IMR-90 (cell line): ENCODE data around the gene ARHGAP32. TPM values are rescaled to one million over a fixed set of nuclear protein-coding genes. Genes with fewer than 3 reads are reported as not detected.
A peak's percentile ranks its signal among the peaks of the same experiment; 100 is the strongest.

Experiments
- ATAC-seq: fragments of 200-7000 bp; cut with Tn5 transposase; 2 replicates; pipeline ENCODE4 v1.9.1; 2020; ENCODE audit warnings: low read depth, mild to moderate bottlenecking, moderate library complexity
- BruUV-seq: library from RNA; stranded (reverse); fragments of 400-500 nt; replicated peaks from 2 replicates; lab custom pipeline; 2021; lab: Mats Ljungman, UMichigan
- CTCF ChIA-PET: fragments of 300-600 bp; formaldehyde crosslinking; extraction: SDS; loops from one replicate; lab custom pipeline; 2021; ENCODE audit warnings: antibody characterized with exemption; lab: Yijun Ruan, JAX
- POLR2A ChIA-PET: fragments of 300-600 bp; sonication (Branson Sonifier 250); formaldehyde crosslinking; loops from one replicate; lab custom pipeline; 2022; ENCODE audit warnings: antibody characterized with exemption; ENCODE audit not compliant: unreplicated experiment; lab: Charles Lee
- DNase-seq: peaks from one replicate; pipeline ENCODE4 v3.0.0; 2013
- H2AFZ ChIP-seq: replicated peaks from 2 replicates; pipeline ENCODE3; 2013; ENCODE audit warnings: low read length, mild to moderate bottlenecking; ENCODE audit not compliant: poor library complexity
- H2AK5ac ChIP-seq: 2 replicates; pipeline ENCODE4 v1.6.1; 2013; ENCODE audit warnings: low read depth, low read length, inconsistent platforms
- H2AK9ac ChIP-seq: replicated peaks from 2 replicates; pipeline ENCODE3; 2013; ENCODE audit warnings: mild to moderate bottlenecking, low read depth, low read length, moderate library complexity; ENCODE audit not compliant: poor library complexity
- H2BK120ac ChIP-seq: 2 replicates; pipeline ENCODE4 v1.6.1; 2013; ENCODE audit warnings: low read depth, low read length, inconsistent platforms
- H2BK15ac ChIP-seq: 3 replicates; pipeline ENCODE4 v1.6.1; 2013; ENCODE audit warnings: low read depth, low read length, inconsistent platforms
- H2BK20ac ChIP-seq: 2 replicates; pipeline ENCODE4 v1.6.1; 2013; ENCODE audit warnings: low read depth, mild to moderate bottlenecking, inconsistent platforms, low read length, moderate library complexity
- H2BK5ac ChIP-seq: 2 replicates; pipeline ENCODE4 v1.6.1; 2013; ENCODE audit warnings: mild to moderate bottlenecking, low read depth, low read length, inconsistent platforms; ENCODE audit not compliant: poor library complexity, severe bottlenecking
- H3K14ac ChIP-seq: replicated peaks from 2 replicates; pipeline ENCODE4 v1.6.1; 2013; ENCODE audit warnings: low read depth, low read length, inconsistent platforms
- H3K18ac ChIP-seq: 2 replicates; pipeline ENCODE4 v1.6.1; 2013; ENCODE audit warnings: low read depth, low read length, control low read depth
- H3K23ac ChIP-seq: 2 replicates; pipeline ENCODE4 v1.6.1; 2013; ENCODE audit warnings: low read depth, low read length, inconsistent platforms
- H3K27ac ChIP-seq: 2 replicates; pipeline ENCODE4 v1.5.1; 2013; ENCODE audit warnings: mild to moderate bottlenecking, control low read depth, low read length; ENCODE audit not compliant: insufficient read depth
- H3K27me3 ChIP-seq: 2 replicates; pipeline ENCODE4 v1.6.1; 2013; ENCODE audit warnings: low read length; ENCODE audit not compliant: control insufficient read depth, insufficient read depth
- H3K36me3 ChIP-seq: 2 replicates; pipeline ENCODE4 v1.6.1; 2013; ENCODE audit warnings: low read length, mixed read lengths; ENCODE audit not compliant: control insufficient read depth, insufficient read depth
- H3K4ac ChIP-seq: 2 replicates; pipeline ENCODE4 v1.6.1; 2013; ENCODE audit warnings: low read depth, low read length, inconsistent platforms
- H3K4me1 ChIP-seq: 2 replicates; pipeline ENCODE4 v1.6.1; 2013; ENCODE audit warnings: low read length, mixed read lengths; ENCODE audit not compliant: control insufficient read depth, insufficient read depth
- H3K4me2 ChIP-seq: 2 replicates; pipeline ENCODE4 v1.6.1; 2013; ENCODE audit warnings: low read depth, mild to moderate bottlenecking, control low read depth, low read length, moderate library complexity
- H3K4me3 ChIP-seq: 2 replicates; pipeline ENCODE4 v1.5.1; 2013; ENCODE audit warnings: low read depth, mild to moderate bottlenecking, control low read depth, low read length, moderate library complexity; ENCODE audit not compliant: insufficient read depth
- H3K56ac ChIP-seq: 2 replicates; pipeline ENCODE4 v1.6.1; 2013; ENCODE audit warnings: low read length, inconsistent platforms; ENCODE audit not compliant: insufficient read depth; ENCODE audit errors: extremely low read depth
- H3K79me1 ChIP-seq, 2 experiments: 2 replicates each; pipeline ENCODE4 v1.6.1; 2013; ENCODE audit warnings: low read length in 2 of 2, inconsistent platforms in 1 of 2, low read depth in 1 of 2
- H3K9ac ChIP-seq: 2 replicates; pipeline ENCODE4 v1.6.1; 2013; ENCODE audit warnings: low read depth, low read length, control low read depth
- H3K9me1 ChIP-seq: 2 replicates; pipeline ENCODE4 v1.6.1; 2013; ENCODE audit warnings: low read length, inconsistent platforms; ENCODE audit not compliant: insufficient read depth
- H3K9me3 ChIP-seq: 2 replicates; pipeline ENCODE4 v1.6.1; 2013; ENCODE audit warnings: low read length; ENCODE audit not compliant: control insufficient read depth, insufficient read depth
- H4K20me1 ChIP-seq: 2 replicates; pipeline ENCODE4 v1.6.1; 2013; ENCODE audit warnings: low read length, inconsistent platforms; ENCODE audit not compliant: insufficient read depth
- H4K5ac ChIP-seq: 2 replicates; pipeline ENCODE4 v1.6.1; 2013; ENCODE audit warnings: mild to moderate bottlenecking, low read depth, low read length, control low read depth
- H4K8ac ChIP-seq, 2 experiments: 2 replicates each; pipeline ENCODE4 v1.6.1; 2013; ENCODE audit warnings: low read depth in 2 of 2, low read length in 2 of 2, control low read depth in 1 of 2, inconsistent platforms in 1 of 2
- H4K91ac ChIP-seq: 2 replicates; pipeline ENCODE4 v1.6.1; 2013; ENCODE audit warnings: low read depth, low read length, inconsistent platforms; ENCODE audit not compliant: insufficient read depth
- BHLHE40 ChIP-seq: fragments of 150-350 bp; IDR thresholded peaks from 2 replicates; pipeline ENCODE4 v1.6.1; 2016; ENCODE audit warnings: mild to moderate bottlenecking, low read depth, low read length
- CHD1 ChIP-seq: IDR thresholded peaks from 2 replicates; pipeline ENCODE4 v1.6.1; 2012; ENCODE audit warnings: low read depth, low read length, improper control_type of control experiment
- ELK1 ChIP-seq: fragments of 150-350 bp; IDR thresholded peaks from 2 replicates; pipeline ENCODE4 v1.6.1; 2016; ENCODE audit warnings: low read depth, mild to moderate bottlenecking, low read length, moderate library complexity, borderline replicate concordance
- FOS ChIP-seq: fragments of 150-350 bp; IDR thresholded peaks from 2 replicates; pipeline ENCODE4 v1.6.1; 2016; ENCODE audit warnings: low read depth, low read length
- MAFK ChIP-seq: IDR thresholded peaks from 2 replicates; pipeline ENCODE4 v1.6.1; 2012; ENCODE audit warnings: low read depth, low read length, improper control_type of control experiment
- MAZ ChIP-seq: IDR thresholded peaks from 2 replicates; pipeline ENCODE4 v1.6.1; 2012; ENCODE audit warnings: low read depth, mild to moderate bottlenecking, low read length, improper control_type of control experiment, moderate library complexity, borderline replicate concordance
- MXI1 ChIP-seq: IDR thresholded peaks from 2 replicates; pipeline ENCODE4 v1.6.1; 2012; ENCODE audit warnings: low read depth, mild to moderate bottlenecking, low read length, moderate library complexity, borderline replicate concordance
- NFE2L2 ChIP-seq: fragments of 150-350 bp; IDR thresholded peaks from 2 replicates; pipeline ENCODE4 v1.6.1; 2016; ENCODE audit warnings: low read depth, mild to moderate bottlenecking, low read length
- POLR2A ChIP-seq: IDR thresholded peaks from 2 replicates; pipeline ENCODE4 v1.6.1; 2012; ENCODE audit warnings: mild to moderate bottlenecking, low read depth, low read length
- RAD21 ChIP-seq: IDR thresholded peaks from 2 replicates; pipeline ENCODE4 v1.6.1; 2012; ENCODE audit warnings: low read length, improper control_type of control experiment
- RCOR1 ChIP-seq: IDR thresholded peaks from 2 replicates; pipeline ENCODE4 v1.6.1; 2012; ENCODE audit warnings: mild to moderate bottlenecking, low read length, improper control_type of control experiment; ENCODE audit not compliant: insufficient replicate concordance
- RFX5 ChIP-seq: IDR thresholded peaks from 2 replicates; pipeline ENCODE4 v1.8.0; 2012; ENCODE audit warnings: low read depth, mild to moderate bottlenecking, low read length, moderate library complexity
- SMC3 ChIP-seq: fragments of 150-350 bp; IDR thresholded peaks from 2 replicates; pipeline ENCODE4 v1.6.1; 2016; ENCODE audit warnings: low read depth, mild to moderate bottlenecking, antibody characterized with exemption, low read length, moderate library complexity
- USF2 ChIP-seq: fragments of 150-350 bp; IDR thresholded peaks from 2 replicates; pipeline ENCODE4 v1.6.1; 2017; ENCODE audit warnings: mild to moderate bottlenecking, antibody characterized with exemption, low read length, low read depth
- WGBS, 2 experiments: methylation state at CpG; one replicate each; pipeline versions ENCODE4 v1.1.5 to v1.1.7; 2013; ENCODE audit warnings: missing lambda C conversion rate in 2 of 2; ENCODE audit not compliant: insufficient read length in 1 of 2; ENCODE audit errors: extremely low coverage in 2 of 2; 5-methylcytosine and 5-hydroxymethylcytosine counted together
- dilution Hi-C: fragments of 300-500 bp; cut with HindIII; formaldehyde crosslinking; loops from one replicate; pipeline ENCODE4 v1.14.3; 2018; ENCODE audit warnings: low sequenced_read_pairs; ENCODE audit not compliant: unreplicated experiment
- in situ Hi-C: fragments of 300-500 bp; cut with MboI; formaldehyde crosslinking; loops from 3 replicates; pipeline ENCODE4 v1.14.3; 2019; ENCODE audit warnings: low sequenced_read_pairs, inconsistent platforms, mixed read lengths
- intact Hi-C: fragments of 100-400 bp; cut with micrococcal nuclease; formaldehyde crosslinking; loops from 2 replicates; pipeline ENCODE4 v1.10.0; 2022
- polyA plus RNA-seq, 3 experiments: library from polyadenylated mRNA; depleted of rRNA; stranded (reverse); fragments of >200 nt; gene quantifications; 2 replicates each; pipeline ENCODE4 v1.2.3, GENCODE V29; 2012; ENCODE audit warnings: low replicate concordance in 1 of 3
- total RNA-seq: library from RNA; depleted of rRNA; stranded (reverse); fragments of >200 nt; gene quantifications from 2 replicates; pipeline ENCODE4 v1.2.3, GENCODE V29; 2012

Gene ARHGAP32
- total and polyA plus RNA-seq, 2 of the 4 experiments (the other 2 are of a cell fraction), result 4.1 to 8.4 TPM

- H3K9me1 ChIP-seq, result no peaks in the 10 kb centered on the region
- CTCF ChIA-PET, result interaction anchor here (1.6 to 2.6 kb wide), 2 partner anchors 214 to 632 kb away, joined by 6 to 24 read pairs; no protein-coding TSS in a partner anchor
- H4K8ac ChIP-seq, result no peak overlapping the region
- no peak overlapping the region for H3K4me2 ChIP-seq
- in situ Hi-C loops (loop anchor here (5.0 to 25.0 kb wide), 2 partner anchors 215 to 620 kb away; no protein-coding TSS in a partner anchor), dilution Hi-C loops (no loop called here), intact Hi-C loops (loop anchor here (1.0 to 2.0 kb wide), 6 partner anchors 160 to 634 kb away; no protein-coding TSS in a partner anchor)
- no peak overlapping the region for H2BK5ac ChIP-seq
- no peak overlapping the region for H2AK9ac ChIP-seq
- H3K79me1 ChIP-seq, result no peaks in the 10 kb centered on the region
- no peak overlapping the region for H4K5ac ChIP-seq
- ATAC-seq (peak; percentile 54), DNase-seq (peak; percentile 82)
- H3K4me1 ChIP-seq, result peaks cover 5% of the 10 kb centered on the region; the same call in 1 of the 2 replicates
- H2BK20ac ChIP-seq, result no peak overlapping the region
- WGBS, 2 experiments, result no CpG with 5 or more reads among the region's 6 CpGs
- no peak overlapping the region for H3K4ac ChIP-seq
- no peaks in the 10 kb centered on the region for H3K9me3 ChIP-seq
- H3K36me3 ChIP-seq, result no peaks in the 10 kb centered on the region
- BruUV-seq, result no TSS peak
- H2BK120ac ChIP-seq, result no peak overlapping the region
- H3K4me3 ChIP-seq, result no peak overlapping the region
- no peak overlapping the region for H3K23ac ChIP-seq
- no peak overlapping the region for H4K91ac ChIP-seq
- no peak overlapping the region for H3K27ac ChIP-seq
- H3K27me3 ChIP-seq, result no peaks in the 10 kb centered on the region
- no peak overlapping the region for H3K9ac ChIP-seq
- no peak overlapping the region for H2BK15ac ChIP-seq
- no peaks in the 10 kb centered on the region for H4K20me1 ChIP-seq
- H2AFZ ChIP-seq, result no peak overlapping the region
- POLR2A ChIA-PET, result no interaction called here
- no peak overlapping the region for H3K18ac ChIP-seq
- H2AK5ac ChIP-seq, result no peak overlapping the region
- no peak overlapping the region for H3K56ac ChIP-seq
- H3K14ac ChIP-seq, result no peak overlapping the region
- TF ChIP-seq CHD1 (no peak), FOS (no peak), RFX5 (no peak), MAZ (no peak; the same call in 1 of the 2 replicates), MXI1 (no peak), ELK1 (no peak), RAD21 (peak; percentile 100), RCOR1 (no peak), MAFK (0 out of 2 replicates have a peak, but pooled peaks have one; percentile 12), NFE2L2 (no peak), USF2 (no peak), SMC3 (peak; percentile 97), POLR2A (peak; percentile 45; the same call in 1 of the 2 replicates), BHLHE40 (no peak)
These were observed 74.4 kb downstream of the ARHGAP32 start for GRCh38 chr11:129117595-129118350.
